Endodermal cell (in vitro differentiated cells): Measurements from ENCODE around the gene FAM89B. TPM values are rescaled to one million over a fixed set of nuclear protein-coding genes. Genes with fewer than 3 reads are reported as not detected.

Experiments used
- DNase-seq: peaks from one replicate; pipeline ENCODE4 v3.0.0-alpha.2; 2017
- H3K27ac ChIP-seq: 2 replicates; pipeline ENCODE4 v1.5.1; 2013; ENCODE audit warnings: mild to moderate bottlenecking, low read depth, low read length, moderate library complexity
- H3K27me3 ChIP-seq: 2 replicates; pipeline ENCODE4 v1.6.1; 2013; ENCODE audit warnings: mild to moderate bottlenecking, low read length, moderate library complexity; ENCODE audit not compliant: insufficient read depth, control insufficient read depth, poor library complexity, severe bottlenecking
- H3K36me3 ChIP-seq: 2 replicates; pipeline ENCODE4 v1.7.0; 2013; ENCODE audit warnings: mild to moderate bottlenecking, low read length, moderate library complexity; ENCODE audit not compliant: control insufficient read depth, insufficient read depth
- H3K4me1 ChIP-seq: one replicate; pipeline ENCODE4 v1.7.0; 2013; ENCODE audit warnings: low read length; ENCODE audit not compliant: control insufficient read depth, insufficient read depth
- H3K4me3 ChIP-seq: 2 replicates; pipeline ENCODE4 v1.5.1; 2013; ENCODE audit warnings: mild to moderate bottlenecking, low read length, moderate library complexity
- H3K9ac ChIP-seq: 2 replicates; pipeline ENCODE4 v1.6.1; 2013; ENCODE audit warnings: mild to moderate bottlenecking, low read length, moderate library complexity; ENCODE audit not compliant: poor library complexity, severe bottlenecking; ENCODE audit errors: extremely low read depth
- H3K9me3 ChIP-seq: 2 replicates; pipeline ENCODE4 v1.6.1; 2013; ENCODE audit warnings: mild to moderate bottlenecking, low read length, moderate library complexity; ENCODE audit not compliant: control insufficient read depth
- H3K27ac Mint-ChIP-seq: 2 replicates; pipeline ENCODE4 v1.8.0; 2020; ENCODE audit warnings: mixed read lengths
- H3K27me3 Mint-ChIP-seq: 2 replicates; pipeline ENCODE4 v1.8.0; 2021; ENCODE audit warnings: mild to moderate bottlenecking, mixed read lengths; ENCODE audit not compliant: insufficient read depth
- H3K36me3 Mint-ChIP-seq: 2 replicates; pipeline ENCODE4 v1.8.0; 2020; ENCODE audit warnings: low read depth, mixed read lengths
- H3K4me1 Mint-ChIP-seq: 2 replicates; pipeline ENCODE4 v1.8.0; 2020; ENCODE audit warnings: mixed read lengths
- H3K4me3 Mint-ChIP-seq: 2 replicates; pipeline ENCODE4 v1.8.0; 2020; ENCODE audit warnings: mild to moderate bottlenecking, moderate library complexity, mixed read lengths
- H3K9me3 Mint-ChIP-seq: 2 replicates; pipeline ENCODE4 v1.8.0; 2020; ENCODE audit warnings: mild to moderate bottlenecking, mixed read lengths
- WGBS, 2 experiments: methylation state at CpG; one replicate each; pipeline versions ENCODE4 v1.1.5 to v1.1.7; 2013; ENCODE audit warnings: missing lambda C conversion rate in 2 of 2, mixed read lengths in 1 of 2; ENCODE audit not compliant: insufficient coverage in 1 of 2, insufficient read length in 1 of 2; 5-methylcytosine and 5-hydroxymethylcytosine counted together
- total RNA-seq, 2 donors: library from RNA; stranded (reverse); fragmentation: NEBNext Ultra II Directional in 1 of 2; extraction: Animal tissue kit (Norgen Biotek cat#: 25700) in 1 of 2; gene quantifications; 2 replicates in 1 of 2; 3 replicates in 1 of 2; pipeline ENCODE4 v1.2.1, GENCODE V29; 2021
- TF ChIP-seq, protein P1 (sequence below): fragments of 200-600 bp; sonication (generic); conservative IDR thresholded peaks from 2 replicates; pipeline ENCODE4 v1.5.0; 2021; ENCODE audit warnings: antibody characterized with exemption, mild to moderate bottlenecking

The FAM89B gene
- total RNA-seq, 2 donors from 2014 or later, result 23.3 to 24.9 TPM

DNA sequence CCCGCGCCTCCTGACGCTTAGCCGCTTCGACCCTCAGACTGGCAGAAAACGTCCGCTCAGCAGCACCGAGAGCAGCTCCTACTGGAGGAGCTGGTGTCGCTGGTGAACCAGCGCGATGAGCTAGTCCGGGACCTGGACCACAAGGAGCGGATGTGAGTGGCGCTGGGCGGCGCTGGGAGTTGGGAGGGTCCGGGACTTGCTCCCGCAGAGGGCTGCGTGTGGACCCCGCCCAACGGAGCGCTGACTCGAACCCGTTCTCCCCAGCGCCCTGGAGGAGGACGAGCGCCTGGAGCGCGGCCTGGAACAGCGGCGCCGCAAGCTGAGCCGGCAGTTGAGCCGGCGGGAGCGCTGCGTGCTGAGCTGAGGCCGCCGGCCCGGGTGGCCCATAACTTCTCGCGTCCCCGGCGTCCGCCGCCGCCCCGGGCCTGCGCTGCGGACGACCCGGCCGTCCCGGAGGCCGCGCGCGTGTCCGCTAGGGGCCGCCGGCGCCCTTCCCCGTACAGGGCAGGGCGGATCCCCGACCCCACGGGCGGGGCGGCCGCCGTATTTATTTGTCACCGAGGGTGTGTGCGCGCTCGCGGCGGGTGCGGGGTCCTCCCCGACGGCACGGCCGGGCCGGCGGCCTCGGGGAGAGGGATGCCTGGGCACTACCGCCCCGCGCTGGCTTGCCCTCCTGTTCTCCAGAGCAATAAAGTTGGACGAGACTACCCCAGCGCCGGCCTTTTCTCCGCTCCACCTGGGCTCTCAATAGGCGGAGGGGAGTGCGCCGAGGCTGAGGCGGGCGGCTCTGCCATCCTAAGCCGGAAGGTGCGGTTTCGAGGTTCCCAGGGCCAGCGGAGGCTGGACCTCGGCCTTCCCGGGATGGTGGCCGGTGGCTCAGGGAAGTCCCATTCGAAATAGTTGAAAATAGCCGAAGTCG lies 19.9 kb downstream of the FAM89B start:
- peak; percentile 94 for DNase-seq

DNA sequence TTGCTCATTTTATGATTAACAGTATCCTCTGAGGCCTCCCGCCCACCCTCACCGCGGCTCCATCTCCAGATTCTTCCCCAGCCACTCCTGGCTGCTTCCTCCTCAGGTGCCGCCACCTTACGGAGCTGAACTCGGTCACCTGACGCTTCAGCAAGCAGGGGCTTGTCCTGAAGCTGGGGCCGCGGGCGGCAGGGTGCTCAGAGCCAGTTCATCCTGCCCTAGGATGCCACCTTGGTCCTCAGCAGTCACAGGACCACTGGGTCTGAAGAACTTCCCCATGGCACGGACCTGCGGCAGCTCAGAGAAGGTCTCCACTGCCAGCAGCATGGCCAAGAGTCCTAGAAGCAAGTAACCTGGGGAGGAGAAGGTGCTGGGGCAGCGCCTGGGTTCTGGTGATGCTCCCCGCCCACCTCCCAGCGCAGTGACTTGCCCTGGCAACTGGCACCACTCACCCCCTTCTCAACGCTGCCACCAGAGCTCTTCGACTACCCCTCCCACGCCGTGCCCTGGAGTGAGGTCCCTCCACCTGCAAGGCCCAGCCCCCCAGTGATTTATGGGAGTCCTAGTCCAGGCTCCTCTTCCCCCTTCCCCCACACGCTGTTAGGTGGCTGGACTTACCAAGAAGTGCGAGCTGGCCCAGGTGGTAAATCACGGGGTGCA lies 20.6 kb downstream of the FAM89B start:
- H3K27me3 ChIP-seq, result peaks cover 33% of the 10 kb centered on the region
- H3K36me3 ChIP-seq, result peaks cover 5% of the 10 kb centered on the region
- no peak overlapping the region for H3K27ac ChIP-seq
- WGBS, 2 experiments, result 76 to 78% methylated on average over 18 to 22 of the region's 22 CpGs
- H3K27me3 Mint-ChIP-seq, result peaks cover 63% of the 10 kb centered on the region
- peaks cover 2% of the 10 kb centered on the region for H3K4me1 Mint-ChIP-seq
- H3K9ac ChIP-seq, result no peak overlapping the region
- H3K9me3 ChIP-seq, result no peaks in the 10 kb centered on the region
- no peak overlapping the region for H3K27ac Mint-ChIP-seq
- peak overlapping the region; percentile 39 for H3K4me3 Mint-ChIP-seq
- DNase-seq, result peak; percentile 70
- H3K36me3 Mint-ChIP-seq, result peaks cover 6% of the 10 kb centered on the region
- H3K4me3 ChIP-seq, result no peak overlapping the region
- no peaks in the 10 kb centered on the region for H3K9me3 Mint-ChIP-seq
- H3K4me1 ChIP-seq, result no peaks in the 10 kb centered on the region
- TF ChIP-seq, protein P1, sequence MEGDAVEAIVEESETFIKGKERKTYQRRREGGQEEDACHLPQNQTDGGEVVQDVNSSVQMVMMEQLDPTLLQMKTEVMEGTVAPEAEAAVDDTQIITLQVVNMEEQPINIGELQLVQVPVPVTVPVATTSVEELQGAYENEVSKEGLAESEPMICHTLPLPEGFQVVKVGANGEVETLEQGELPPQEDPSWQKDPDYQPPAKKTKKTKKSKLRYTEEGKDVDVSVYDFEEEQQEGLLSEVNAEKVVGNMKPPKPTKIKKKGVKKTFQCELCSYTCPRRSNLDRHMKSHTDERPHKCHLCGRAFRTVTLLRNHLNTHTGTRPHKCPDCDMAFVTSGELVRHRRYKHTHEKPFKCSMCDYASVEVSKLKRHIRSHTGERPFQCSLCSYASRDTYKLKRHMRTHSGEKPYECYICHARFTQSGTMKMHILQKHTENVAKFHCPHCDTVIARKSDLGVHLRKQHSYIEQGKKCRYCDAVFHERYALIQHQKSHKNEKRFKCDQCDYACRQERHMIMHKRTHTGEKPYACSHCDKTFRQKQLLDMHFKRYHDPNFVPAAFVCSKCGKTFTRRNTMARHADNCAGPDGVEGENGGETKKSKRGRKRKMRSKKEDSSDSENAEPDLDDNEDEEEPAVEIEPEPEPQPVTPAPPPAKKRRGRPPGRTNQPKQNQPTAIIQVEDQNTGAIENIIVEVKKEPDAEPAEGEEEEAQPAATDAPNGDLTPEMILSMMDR, result no peak

More for the DNA sequence above, 19.9 kb downstream of the FAM89B start:
- Mint-ChIP-seq H3K9me3 (no peaks in the 10 kb centered on the region), H3K36me3 (no peaks in the 10 kb centered on the region), H3K4me3 (peak overlapping the region; percentile 40), H3K27me3 (peaks cover 70% of the 10 kb centered on the region), H3K4me1 (peaks cover 2% of the 10 kb centered on the region), H3K27ac (no peak overlapping the region)
- peaks cover 33% of the 10 kb centered on the region for H3K27me3 ChIP-seq
- TF ChIP-seq, protein P1, result peak; percentile 60
- no peaks in the 10 kb centered on the region for H3K9me3 ChIP-seq
- H3K27ac ChIP-seq, result no peak overlapping the region
- no peak overlapping the region for H3K9ac ChIP-seq
- no peaks in the 10 kb centered on the region for H3K36me3 ChIP-seq
- peak overlapping the region; percentile 72 for H3K4me3 ChIP-seq
- WGBS, 2 experiments, result 6 to 8% methylated on average over 54 to 106 of the region's 106 CpGs
- no peaks in the 10 kb centered on the region for H3K4me1 ChIP-seq

- Mint-ChIP-seq H3K27me3 (peaks cover 55% of the 10 kb centered on the region), H3K4me3 (no peak overlapping the region), H3K9me3 (no peaks in the 10 kb centered on the region), H3K27ac (no peak overlapping the region), H3K36me3 (peaks cover 8% of the 10 kb centered on the region), H3K4me1 (peaks cover 2% of the 10 kb centered on the region)
- no peak overlapping the region for H3K4me3 ChIP-seq
- no peak overlapping the region for H3K9ac ChIP-seq
- no peaks in the 10 kb centered on the region for H3K4me1 ChIP-seq
- H3K9me3 ChIP-seq, result no peaks in the 10 kb centered on the region
- peaks cover 13% of the 10 kb centered on the region for H3K36me3 ChIP-seq
- TF ChIP-seq, protein P1, result peak; percentile 90
- 88 to 92% methylated on average over 15 to 26 of the region's 26 CpGs for WGBS, 2 experiments
- H3K27me3 ChIP-seq, result peaks cover 33% of the 10 kb centered on the region
- peak; percentile 86 for DNase-seq
- H3K27ac ChIP-seq, result no peak overlapping the region
Measured at GRCh38 chr11:65593518-65594414, 21.4 kb downstream of the FAM89B start.
